ENCODE results near the gene CD320.

CD320 gene

GRCh38 chr19:8254286-8255001, 53.7 kb downstream of the CD320 start:
- no peak for DNase-seq (ENCODE audit: low spot score)

GRCh38 chr19:8253678-8254077, 54.5 kb downstream of the CD320 start:
- no peak for DNase-seq (ENCODE audit: low spot score)

- DNase-seq (ENCODE audit: low spot score): peak; percentile 93
Measured at GRCh38 chr19:8252922-8253589, 55.1 kb downstream of the CD320 start.
